CD14-positive monocyte (primary cell): ENCODE measurements around the gene STING1. TPM values are rescaled to one million over a fixed set of nuclear protein-coding genes. Genes with fewer than 3 reads are reported as not detected.

Source experiments
- DNase-seq, 3 donors: peaks; one replicate each; pipeline ENCODE4 v3.0.0-alpha.2; 2011 to 2022
- H2AFZ ChIP-seq: 2 replicates; pipeline ENCODE4 v1.6.0; 2012; ENCODE audit warnings: mild to moderate bottlenecking, low read depth, low read length, inconsistent platforms; ENCODE audit not compliant: insufficient read depth, poor library complexity, severe bottlenecking
- H3K27ac ChIP-seq, 2 donors: 1 replicate in 1 of 2; 2 replicates in 1 of 2; pipeline ENCODE4 v1.5.1; 2012 to 2013; ENCODE audit warnings: low read length in 2 of 2, control low read depth in 1 of 2, inconsistent platforms in 1 of 2, low read depth in 1 of 2, mild to moderate bottlenecking in 1 of 2
- H3K27me3 ChIP-seq, 2 donors: one replicate each; pipeline versions ENCODE4 v1.6.0 to v1.6.1; 2011 to 2013; ENCODE audit warnings: low read length in 2 of 2; ENCODE audit not compliant: control insufficient read depth in 2 of 2, insufficient read depth in 2 of 2
- H3K36me3 ChIP-seq, 2 donors: replicated peaks in 1 of 2; 1 replicate in 1 of 2; 2 replicates in 1 of 2; pipeline versions ENCODE4 v1.5.1 to v1.6.1; 2012 to 2013; ENCODE audit warnings: low read length in 2 of 2, control low read depth in 1 of 2, inconsistent platforms in 1 of 2, mild to moderate bottlenecking in 1 of 2; ENCODE audit not compliant: insufficient read depth in 2 of 2, control insufficient read depth in 1 of 2
- H3K4me1 ChIP-seq, 2 donors: 1 replicate in 1 of 2; 2 replicates in 1 of 2; pipeline versions ENCODE4 v1.5.1 to v1.6.1; 2012 to 2013; ENCODE audit warnings: low read length in 2 of 2, control low read depth in 1 of 2, inconsistent platforms in 1 of 2, mild to moderate bottlenecking in 1 of 2, moderate library complexity in 1 of 2; ENCODE audit not compliant: insufficient read depth in 2 of 2, control insufficient read depth in 1 of 2
- H3K4me2 ChIP-seq: replicated peaks from 2 replicates; pipeline ENCODE3; 2012; ENCODE audit warnings: low read length, moderate library complexity, mild to moderate bottlenecking; ENCODE audit not compliant: poor library complexity, severe bottlenecking; ENCODE audit errors: extremely low read depth
- H3K4me3 ChIP-seq, 3 experiments: fragments of 200-600 bp in 1 of 3; sonication (generic) in 1 of 3; replicated peaks in 1 of 3; 1 replicate in 2 of 3; 2 replicates in 1 of 3; pipeline ENCODE4 v1.5.1; 2011 to 2013; ENCODE audit warnings: low read length in 3 of 3, mild to moderate bottlenecking in 3 of 3, control low read depth in 2 of 3, low read depth in 2 of 3, inconsistent platforms in 1 of 3, moderate library complexity in 1 of 3
- H3K79me2 ChIP-seq: 2 replicates; pipeline ENCODE4 v1.6.0; 2012; ENCODE audit warnings: mild to moderate bottlenecking, control low read depth, inconsistent platforms, low read length, moderate library complexity; ENCODE audit not compliant: insufficient read depth
- H3K9ac ChIP-seq: 2 replicates; pipeline ENCODE4 v1.6.0; 2017; ENCODE audit warnings: low read length, mild to moderate bottlenecking; ENCODE audit not compliant: insufficient read depth, poor library complexity, severe bottlenecking
- H3K9me3 ChIP-seq, 2 donors: replicated peaks in 1 of 2; 1 replicate in 1 of 2; 2 replicates in 1 of 2; pipeline versions ENCODE4 v1.5.1 to v1.6.1; 2012 to 2013; ENCODE audit warnings: low read length in 2 of 2, control low read depth in 1 of 2; ENCODE audit not compliant: control insufficient read depth in 1 of 2, insufficient read depth in 1 of 2
- H4K20me1 ChIP-seq: 2 replicates; pipeline ENCODE4 v1.6.0; 2012; ENCODE audit warnings: mild to moderate bottlenecking, low read length, control low read depth, moderate library complexity; ENCODE audit not compliant: insufficient read depth
- H3K27ac Mint-ChIP-seq, 7 donors: one replicate each; pipeline ENCODE4 v1.8.0; 2020; ENCODE audit warnings: mild to moderate bottlenecking in 7 of 7, mixed read lengths in 7 of 7, moderate library complexity in 6 of 7, inconsistent platforms in 2 of 7
- H3K27me3 Mint-ChIP-seq, 3 donors: one replicate each; pipeline ENCODE4 v1.8.0; 2021 to 2022; ENCODE audit warnings: low read depth in 3 of 3, mild to moderate bottlenecking in 3 of 3, mixed read lengths in 3 of 3, moderate library complexity in 3 of 3, inconsistent platforms in 1 of 3
- H3K36me3 Mint-ChIP-seq, 2 donors: one replicate each; pipeline ENCODE4 v1.8.0; 2020; ENCODE audit warnings: mixed read lengths in 2 of 2, inconsistent platforms in 1 of 2, mild to moderate bottlenecking in 1 of 2
- H3K4me1 Mint-ChIP-seq: one replicate; pipeline ENCODE4 v1.8.0; 2020; ENCODE audit warnings: mild to moderate bottlenecking, mixed read lengths
- H3K4me3 Mint-ChIP-seq, 2 donors: one replicate each; pipeline ENCODE4 v1.8.0; 2020; ENCODE audit warnings: mild to moderate bottlenecking in 2 of 2, mixed read lengths in 2 of 2, moderate library complexity in 1 of 2
- H3K9me3 Mint-ChIP-seq, 7 donors: one replicate each; pipeline ENCODE4 v1.8.0; 2020 to 2022; ENCODE audit warnings: mixed read lengths in 7 of 7, mild to moderate bottlenecking in 6 of 7, moderate library complexity in 6 of 7, inconsistent platforms in 2 of 7
- WGBS: methylation state at CpG from one replicate; pipeline ENCODE4 v1.1.5; 2013; ENCODE audit warnings: missing lambda C conversion rate; ENCODE audit not compliant: insufficient coverage; 5-methylcytosine and 5-hydroxymethylcytosine counted together
- intact Hi-C, 2 donors: fragments of 100-400 bp; cut with micrococcal nuclease; formaldehyde crosslinking; loops; one replicate each; pipeline versions ENCODE4 v1.15.0 to v1.15.1; 2023
- polyA plus RNA-seq, 3 donors: library from polyadenylated mRNA; depleted of rRNA in 1 of 3; unstranded in 2 of 3; stranded (reverse) in 1 of 3; fragments of 300-500 nt in 2 of 3; fragments of >200 nt in 1 of 3; fragmentation: Illumina TruSeq in 2 of 3; gene quantifications; 1 replicate in 2 of 3; 2 replicates in 1 of 3; pipeline ENCODE4 v1.2.3, GENCODE V29; 2012 to 2021
- TF ChIP-seq, protein P1 (sequence below): fragments of 200-600 bp; IDR thresholded peaks from one replicate; pipeline ENCODE4 v1.8.0; 2022; ENCODE audit warnings: antibody characterized with exemption, mild to moderate bottlenecking

Gene STING1
- polyA plus RNA-seq, 3 donors = 83.7 to 225 (median 115) TPM

DNA sequence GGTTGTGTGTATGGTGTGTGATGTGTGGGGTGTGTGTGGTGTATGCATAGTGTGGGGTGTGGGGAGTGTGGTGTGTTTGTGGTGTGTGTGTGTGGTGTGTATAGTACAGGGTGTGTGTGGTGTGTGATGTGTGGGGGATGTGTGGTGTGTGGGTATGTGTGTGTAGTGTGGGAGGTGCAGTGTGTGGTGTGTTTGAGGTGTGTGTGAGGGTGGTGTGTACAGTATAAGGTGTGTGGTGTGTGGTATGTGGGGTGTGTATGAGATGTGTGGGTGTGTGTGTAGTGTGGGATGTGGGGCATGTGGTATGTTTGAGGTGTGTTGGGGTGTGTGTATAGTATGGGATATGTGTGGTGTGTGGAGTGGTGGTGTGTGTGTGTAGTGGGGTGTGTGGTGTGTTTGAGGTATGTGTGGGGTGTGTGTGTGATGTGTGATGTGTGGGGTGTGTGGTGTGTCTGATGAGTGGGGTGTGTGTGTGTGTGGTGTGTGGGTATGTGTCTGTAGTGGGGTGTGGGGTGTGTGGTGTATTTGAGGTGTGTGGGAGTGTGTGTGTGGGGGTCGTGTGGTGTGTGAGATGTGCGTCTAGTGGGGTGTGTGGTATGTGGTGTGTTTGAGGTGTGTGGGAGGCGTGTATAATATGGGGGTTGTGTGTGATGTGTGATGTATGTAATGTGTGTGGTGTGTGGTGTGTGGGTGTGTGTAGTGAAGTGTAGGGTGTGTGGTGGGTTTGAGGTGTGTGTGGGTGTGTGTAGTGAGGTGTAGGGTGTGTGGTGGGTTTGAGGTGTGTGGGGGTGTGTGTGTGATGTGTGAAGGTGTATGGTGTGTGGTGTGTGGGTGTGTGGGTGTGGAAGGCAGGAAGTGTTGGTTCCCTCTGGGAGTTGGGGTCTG, 28.6 kb downstream of the STING1 start:
- no peak overlapping the region for H3K4me3 Mint-ChIP-seq
- intact Hi-C loops = no loop called here
- no peaks in the 10 kb centered on the region for H3K36me3 Mint-ChIP-seq
- Histone ChIP-seq H2AFZ (no peak overlapping the region), H3K4me3 (no peak overlapping the region), H3K9me3 (no peaks in the 10 kb centered on the region), H3K27ac (no peak overlapping the region), H3K4me1 (peaks cover 2 to 5% of the 10 kb centered on the region in 2 donors), H3K36me3 (no peaks in the 10 kb centered on the region), H3K27me3 (no peaks in the 10 kb centered on the region), H3K9ac (no peak overlapping the region), H4K20me1 (no peaks in the 10 kb centered on the region), H3K4me2 (no peak overlapping the region), H3K79me2 (no peaks in the 10 kb centered on the region)
- no peaks in the 10 kb centered on the region for H3K9me3 Mint-ChIP-seq
- peaks cover 0 to 3% (median 1%) of the 10 kb centered on the region in 3 donors for H3K27me3 Mint-ChIP-seq
- TF ChIP-seq, protein P1, sequence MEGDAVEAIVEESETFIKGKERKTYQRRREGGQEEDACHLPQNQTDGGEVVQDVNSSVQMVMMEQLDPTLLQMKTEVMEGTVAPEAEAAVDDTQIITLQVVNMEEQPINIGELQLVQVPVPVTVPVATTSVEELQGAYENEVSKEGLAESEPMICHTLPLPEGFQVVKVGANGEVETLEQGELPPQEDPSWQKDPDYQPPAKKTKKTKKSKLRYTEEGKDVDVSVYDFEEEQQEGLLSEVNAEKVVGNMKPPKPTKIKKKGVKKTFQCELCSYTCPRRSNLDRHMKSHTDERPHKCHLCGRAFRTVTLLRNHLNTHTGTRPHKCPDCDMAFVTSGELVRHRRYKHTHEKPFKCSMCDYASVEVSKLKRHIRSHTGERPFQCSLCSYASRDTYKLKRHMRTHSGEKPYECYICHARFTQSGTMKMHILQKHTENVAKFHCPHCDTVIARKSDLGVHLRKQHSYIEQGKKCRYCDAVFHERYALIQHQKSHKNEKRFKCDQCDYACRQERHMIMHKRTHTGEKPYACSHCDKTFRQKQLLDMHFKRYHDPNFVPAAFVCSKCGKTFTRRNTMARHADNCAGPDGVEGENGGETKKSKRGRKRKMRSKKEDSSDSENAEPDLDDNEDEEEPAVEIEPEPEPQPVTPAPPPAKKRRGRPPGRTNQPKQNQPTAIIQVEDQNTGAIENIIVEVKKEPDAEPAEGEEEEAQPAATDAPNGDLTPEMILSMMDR = no peak
- peak overlapping the region in 1 of 7 donors; percentile 2 for H3K27ac Mint-ChIP-seq
- WGBS = 92% methylated on average over 3 of the region's 3 CpGs
- peaks cover 8% of the 10 kb centered on the region for H3K4me1 Mint-ChIP-seq
- no peak for DNase-seq

GRCh38 chr5:139451878-139452660, 30.5 kb downstream of the STING1 start:
- no peak for DNase-seq
- Histone ChIP-seq H3K4me1 (no peaks in the 10 kb centered on the region), H3K9me3 (no peaks in the 10 kb centered on the region), H3K79me2 (no peaks in the 10 kb centered on the region), H4K20me1 (no peaks in the 10 kb centered on the region), H3K4me2 (no peak overlapping the region), H3K36me3 (no peaks in the 10 kb centered on the region), H2AFZ (no peak overlapping the region), H3K4me3 (no peak overlapping the region), H3K27me3 (no peaks in the 10 kb centered on the region), H3K27ac (no peak overlapping the region), H3K9ac (no peak overlapping the region)
- Mint-ChIP-seq H3K27ac (no peak overlapping the region), H3K4me1 (peaks cover 5% of the 10 kb centered on the region), H3K4me3 (no peak overlapping the region), H3K27me3 (peaks cover 0 to 5% (median 3%) of the 10 kb centered on the region in 3 donors), H3K36me3 (no peaks in the 10 kb centered on the region), H3K9me3 (no peaks in the 10 kb centered on the region)
- WGBS = 83% methylated on average over 3 of the region's 3 CpGs
- intact Hi-C loops = no loop called here
- TF ChIP-seq, protein P1 = no peak
